ENCODE data around the gene CXCL11.

Gene CXCL11

DNA sequence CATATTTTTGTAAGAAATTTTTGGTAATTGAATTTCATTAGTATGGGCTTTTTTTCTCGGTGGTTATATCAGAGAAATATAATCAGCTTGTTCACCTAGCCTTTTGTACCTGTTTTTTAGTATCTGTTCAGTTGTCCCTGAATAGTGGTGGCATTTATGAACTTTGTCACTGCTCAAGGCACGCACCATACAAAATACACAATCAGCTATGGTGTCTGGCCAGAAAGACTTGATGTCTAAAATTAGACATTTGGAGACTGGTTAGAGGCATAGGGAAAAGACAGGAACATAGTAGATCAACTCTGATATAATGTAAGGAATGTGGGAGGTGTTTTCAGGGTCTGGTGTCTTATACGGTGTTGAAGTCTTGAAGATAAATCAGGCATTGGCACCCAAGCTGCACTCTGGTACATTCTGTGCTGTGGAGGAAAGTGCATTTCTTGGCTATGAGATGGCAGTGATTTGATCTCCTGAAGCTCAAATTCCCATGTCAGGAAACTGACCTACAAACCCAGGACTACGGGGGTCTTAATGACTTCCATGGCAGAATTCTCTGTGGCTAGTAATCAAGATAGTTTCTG lies 42.3 kb upstream of the CXCL11 start:
- TF ChIP-seq EZH2phosphoT487 (IDR thresholded peaks at IDR 0.05; ENCODE audit: borderline replicate concordance), result no peak
- TF ChIP-seq, protein P1, sequence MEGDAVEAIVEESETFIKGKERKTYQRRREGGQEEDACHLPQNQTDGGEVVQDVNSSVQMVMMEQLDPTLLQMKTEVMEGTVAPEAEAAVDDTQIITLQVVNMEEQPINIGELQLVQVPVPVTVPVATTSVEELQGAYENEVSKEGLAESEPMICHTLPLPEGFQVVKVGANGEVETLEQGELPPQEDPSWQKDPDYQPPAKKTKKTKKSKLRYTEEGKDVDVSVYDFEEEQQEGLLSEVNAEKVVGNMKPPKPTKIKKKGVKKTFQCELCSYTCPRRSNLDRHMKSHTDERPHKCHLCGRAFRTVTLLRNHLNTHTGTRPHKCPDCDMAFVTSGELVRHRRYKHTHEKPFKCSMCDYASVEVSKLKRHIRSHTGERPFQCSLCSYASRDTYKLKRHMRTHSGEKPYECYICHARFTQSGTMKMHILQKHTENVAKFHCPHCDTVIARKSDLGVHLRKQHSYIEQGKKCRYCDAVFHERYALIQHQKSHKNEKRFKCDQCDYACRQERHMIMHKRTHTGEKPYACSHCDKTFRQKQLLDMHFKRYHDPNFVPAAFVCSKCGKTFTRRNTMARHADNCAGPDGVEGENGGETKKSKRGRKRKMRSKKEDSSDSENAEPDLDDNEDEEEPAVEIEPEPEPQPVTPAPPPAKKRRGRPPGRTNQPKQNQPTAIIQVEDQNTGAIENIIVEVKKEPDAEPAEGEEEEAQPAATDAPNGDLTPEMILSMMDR (conservative IDR thresholded peaks at IDR 0.05; ENCODE audit: low read length), result no peak
- H3K4me3 ChIP-seq (ENCODE audit: low read length, poor library complexity, severe bottlenecking), result no peak overlapping the region
- no peak overlapping the region for H2AFZ ChIP-seq (ENCODE audit: low read length)
- H3F3A ChIP-seq (ENCODE audit: low read depth), result no peaks in the 10 kb centered on the region
- H3K9me3 ChIP-seq (ENCODE audit: insufficient read depth, low read depth, low read length), result no peaks in the 10 kb centered on the region
- no peaks in the 10 kb centered on the region for H3K27me3 ChIP-seq (ENCODE audit: insufficient read depth, low read length, poor library complexity, severe bottlenecking)
- H3K79me2 ChIP-seq (ENCODE audit: insufficient read depth, low read length), result no peaks in the 10 kb centered on the region
- H3K36me3 ChIP-seq (ENCODE audit: insufficient read depth, low read length), result no peaks in the 10 kb centered on the region
- no peaks in the 10 kb centered on the region for H3K9me2 ChIP-seq (replicated peaks; ENCODE audit: low read depth, low read length)
- no peak overlapping the region for H3K9ac ChIP-seq (ENCODE audit: low read depth, low read length, poor library complexity, severe bottlenecking)
- H3K4me1 ChIP-seq (ENCODE audit: insufficient read depth, low read length, poor library complexity, severe bottlenecking), result no peaks in the 10 kb centered on the region
- no peaks in the 10 kb centered on the region for H4K20me1 ChIP-seq (ENCODE audit: insufficient read depth, low read length, poor library complexity, severe bottlenecking)
- H3K4me2 ChIP-seq (ENCODE audit: low read depth, low read length, poor library complexity, severe bottlenecking), result no peak overlapping the region

DNA sequence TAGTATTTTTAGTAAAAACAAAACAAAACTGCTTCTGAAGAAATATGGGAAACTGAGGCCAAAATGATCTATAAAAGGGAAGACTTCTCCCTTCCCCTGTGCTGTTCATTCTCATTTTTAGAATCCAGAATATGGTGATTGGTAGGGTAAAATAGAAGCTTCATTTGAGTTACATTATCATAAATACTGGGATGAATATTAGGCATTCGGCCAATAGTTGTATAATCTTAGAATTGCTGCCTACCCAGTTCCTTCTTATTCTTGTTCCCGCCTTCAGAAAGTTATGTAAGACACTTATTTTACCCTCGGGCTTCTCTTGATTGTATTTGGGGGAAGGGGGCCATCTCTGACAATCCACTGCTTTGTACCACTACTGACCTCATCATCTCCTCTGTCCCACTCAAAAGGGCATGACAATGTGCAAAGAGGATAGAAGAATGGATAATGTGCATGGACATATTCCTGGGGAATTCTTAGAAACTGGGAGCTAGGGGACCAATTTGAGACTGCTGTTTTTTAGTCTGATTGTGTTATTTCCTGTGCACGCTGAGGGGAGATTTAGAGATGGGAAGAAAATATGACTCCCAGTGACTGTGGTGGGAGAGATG lies 39.2 kb upstream of the CXCL11 start:
- Histone ChIP-seq H2AFZ (ENCODE audit: low read length) (no peak overlapping the region), H3K4me2 (ENCODE audit: low read depth, low read length, poor library complexity, severe bottlenecking) (no peak overlapping the region), H3K9me2 (replicated peaks; ENCODE audit: low read depth, low read length) (no peaks in the 10 kb centered on the region), H3K9me3 (ENCODE audit: insufficient read depth, low read depth, low read length) (no peaks in the 10 kb centered on the region), H3F3A (ENCODE audit: low read depth) (no peaks in the 10 kb centered on the region), H3K4me3 (ENCODE audit: low read length, poor library complexity, severe bottlenecking) (no peak overlapping the region), H3K9ac (ENCODE audit: low read depth, low read length, poor library complexity, severe bottlenecking) (no peak overlapping the region), H3K36me3 (ENCODE audit: insufficient read depth, low read length) (no peaks in the 10 kb centered on the region), H3K4me1 (ENCODE audit: insufficient read depth, low read length, poor library complexity, severe bottlenecking) (no peaks in the 10 kb centered on the region), H3K79me2 (ENCODE audit: insufficient read depth, low read length) (no peaks in the 10 kb centered on the region), H4K20me1 (ENCODE audit: insufficient read depth, low read length, poor library complexity, severe bottlenecking) (no peaks in the 10 kb centered on the region), H3K27me3 (ENCODE audit: insufficient read depth, low read length, poor library complexity, severe bottlenecking) (no peaks in the 10 kb centered on the region)
- TF ChIP-seq, protein P1 (conservative IDR thresholded peaks at IDR 0.05; ENCODE audit: low read length), result no peak
- TF ChIP-seq EZH2phosphoT487 (IDR thresholded peaks at IDR 0.05; ENCODE audit: borderline replicate concordance), result no peak

DNA sequence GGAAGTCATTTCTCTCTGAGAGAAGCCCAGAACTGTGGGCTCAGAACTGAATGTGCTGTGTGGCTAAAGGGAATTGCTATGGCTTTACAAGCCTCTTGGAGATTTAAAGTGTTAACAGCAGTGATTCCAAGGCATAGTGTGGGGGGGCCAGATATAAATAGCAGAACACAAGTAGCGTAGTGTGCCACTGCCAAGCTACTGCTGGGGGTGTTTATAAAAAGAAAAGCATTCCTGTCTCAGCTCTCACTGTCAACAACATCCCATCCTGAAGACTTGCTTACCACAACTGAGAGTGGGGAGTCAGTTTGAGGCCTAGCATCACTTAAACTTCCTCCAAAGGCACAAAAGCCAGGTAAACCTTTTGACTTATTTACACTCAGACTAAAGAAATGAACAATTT lies 38.6 kb upstream of the CXCL11 start, which contains the start of gene ART3:
TSS of gene ART3 (plus strand) at position 242 of the 400 bp plus-strand sequence. CDS start 1,181 bp downstream, outside the sequence.
- H3K9ac ChIP-seq (ENCODE audit: low read depth, low read length, poor library complexity, severe bottlenecking), result no peak within 1 kb of the TSS
- no peaks in the 10 kb centered on the region for H3F3A ChIP-seq (ENCODE audit: low read depth)
- H3K79me2 ChIP-seq (ENCODE audit: insufficient read depth, low read length), result no peaks in the 10 kb centered on the region
- H3K9me3 ChIP-seq (ENCODE audit: insufficient read depth, low read depth, low read length), result no peaks in the 10 kb centered on the region
- no peak within 1 kb of the TSS for H3K4me2 ChIP-seq (ENCODE audit: low read depth, low read length, poor library complexity, severe bottlenecking)
- no peaks in the 10 kb centered on the region for H3K36me3 ChIP-seq (ENCODE audit: insufficient read depth, low read length)
- TF ChIP-seq, protein P1 (conservative IDR thresholded peaks at IDR 0.05; ENCODE audit: low read length), result no peak
- TF ChIP-seq EZH2phosphoT487 (IDR thresholded peaks at IDR 0.05; ENCODE audit: borderline replicate concordance), result no peak
- no peaks in the 10 kb centered on the region for H3K27me3 ChIP-seq (ENCODE audit: insufficient read depth, low read length, poor library complexity, severe bottlenecking)
- no peak within 1 kb of the TSS; the same call in 1 of the 2 replicates for H2AFZ ChIP-seq (ENCODE audit: low read length)
- no peaks in the 10 kb centered on the region for H3K4me1 ChIP-seq (ENCODE audit: insufficient read depth, low read length, poor library complexity, severe bottlenecking)
- no peaks in the 10 kb centered on the region for H3K9me2 ChIP-seq (replicated peaks; ENCODE audit: low read depth, low read length)
- no peak within 1 kb of the TSS for H3K4me3 ChIP-seq (ENCODE audit: low read length, poor library complexity, severe bottlenecking)
- no peaks in the 10 kb centered on the region for H4K20me1 ChIP-seq (ENCODE audit: insufficient read depth, low read length, poor library complexity, severe bottlenecking)

Measured in Loucy (cell line).